Measurements from ENCODE around the gene PLCZ1. TPM values are rescaled to one million over a fixed set of nuclear protein-coding genes. Genes with fewer than 3 reads are reported as not detected.

PLCZ1 gene
- total RNA-seq (2022; extraction: Qiagen RNA extraction; ENCODE audit: low read depth): not detected in 5 replicates

DNA sequence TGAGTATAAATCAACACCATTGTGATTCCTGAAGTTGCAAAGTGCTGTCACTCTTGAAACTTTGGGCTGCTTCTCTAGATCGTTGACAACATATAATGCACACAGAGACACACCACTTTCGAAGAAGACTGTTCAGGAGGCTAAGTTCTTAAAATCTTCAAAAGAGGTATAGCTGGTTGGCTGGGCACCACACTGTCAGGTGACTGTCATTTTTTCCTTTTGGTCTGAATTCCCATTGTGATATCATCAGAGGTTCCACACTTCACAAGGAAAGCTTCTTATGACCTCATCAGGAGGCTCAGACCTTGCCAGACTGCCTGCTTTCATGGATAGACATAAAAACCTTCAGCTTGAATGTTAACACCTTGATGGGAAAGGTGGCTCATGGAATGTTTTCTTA, at the start of gene PLCZ1, which contains the start of gene CAPZA3:
Gene PLCZ1, minus strand, starts transcription at position 194 of the 400 bp plus-strand sequence. CDS start 641 bp downstream, outside the sequence.
Gene CAPZA3, plus strand, starts transcription at position 301 of the 400 bp plus-strand sequence. CDS start 150 bp downstream, outside the sequence.

Other genes with a start within 250 kb of the PLCZ1 start
- gene CAPZA3, start 107 bp upstream of the PLCZ1 start, total RNA-seq (2022; extraction: Qiagen RNA extraction; ENCODE audit: low read depth): not detected in 5 replicates

Measured in A549 treated with GW870086 at 1 μM for 4 hours (cell line).